ENCODE data around the gene GRID1. TPM values are rescaled to one million over a fixed set of nuclear protein-coding genes. Genes with fewer than 3 reads are reported as not detected.

The GRID1 gene
- total and polyA plus RNA-seq, 9 of the 15 experiments (the other 6 are each of a cell fraction or from before 2014, with no cell fraction given) = 0.01 to 7.2 (median 1.2) TPM

DNA sequence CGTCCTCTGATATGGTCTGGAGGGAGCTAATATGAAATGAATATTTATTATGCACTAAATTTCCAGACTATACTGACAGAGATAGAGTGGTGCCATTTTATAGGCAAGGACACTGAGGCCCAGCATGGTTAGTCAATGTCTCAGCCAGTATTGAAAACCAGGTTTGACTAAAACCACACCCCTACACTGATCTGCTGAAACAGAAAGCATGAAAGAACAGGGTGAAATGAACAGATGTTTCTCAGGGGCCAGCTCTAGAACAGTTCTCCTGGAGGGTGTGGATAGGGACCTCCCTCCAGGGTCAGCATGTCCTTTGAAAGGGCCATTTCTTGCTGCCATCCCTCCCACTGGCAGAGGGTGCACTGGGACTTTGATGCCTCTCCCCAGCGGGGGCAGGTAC, 700.5 kb downstream of the GRID1 start:
- no TSS peak for BruUV-seq (replicated peaks)
- no peak for FAIRE-seq

DNA sequence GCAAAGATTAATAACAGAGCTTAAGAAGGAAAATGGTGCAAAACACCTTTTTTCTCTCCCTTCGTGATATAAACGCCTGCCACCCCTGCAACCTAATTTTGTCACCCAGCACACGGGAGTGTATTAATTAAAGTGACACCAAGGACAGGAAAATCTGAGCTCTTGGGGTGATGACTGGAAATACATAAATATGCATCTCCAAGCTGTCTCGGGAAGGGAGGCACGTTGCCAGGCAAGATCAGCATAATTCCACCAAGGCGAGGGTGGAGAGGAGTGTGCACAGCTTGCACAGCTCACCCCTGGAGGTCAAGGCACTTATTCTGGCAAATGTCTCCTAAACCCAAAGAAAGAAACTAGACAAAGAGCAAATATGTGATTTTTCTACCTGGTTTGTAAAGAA, 700.9 kb downstream of the GRID1 start:
- no peak overlapping the region for H3K27ac ChIP-seq (ENCODE audit: extremely low read depth, low read depth, low read length)
- BruUV-seq (replicated peaks) = no TSS peak
- H3K4me3 ChIP-seq = no peak overlapping the region
- H3K27me3 ChIP-seq (ENCODE audit: control insufficient read depth in 2 of 2, insufficient read depth in 2 of 2, low read length in 2 of 2) = no peaks in the 10 kb centered on the region
- DNase-seq (ENCODE audit: extremely low read depth in 1 of 4, low spot score in 3 of 4) (no peak), FAIRE-seq (no peak), ATAC-seq (no peak)
- no peaks in the 10 kb centered on the region for H3K9me1 ChIP-seq (ENCODE audit: control insufficient read depth, insufficient read depth, low read length)
- intact Hi-C loops (cut with micrococcal nuclease) (no loop called here), in situ Hi-C loops (cut with MboI) (no loop called here)
- H4K20me1 ChIP-seq (replicated peaks; ENCODE audit: control insufficient read depth, insufficient read depth, low read length) = no peaks in the 10 kb centered on the region; the same call in 1 of the 2 replicates
- ChIA-PET CTCF (ENCODE audit: low intra/inter-chr PET ratio) (no interaction called here), POLR2A (no interaction called here)
- no peaks in the 10 kb centered on the region for H3K9me3 ChIP-seq (replicated peaks; ENCODE audit: control insufficient read depth, insufficient read depth, low read depth, low read length)
- H3K4me2 ChIP-seq (ENCODE audit: insufficient read depth, low read length) = no peak overlapping the region
- TF ChIP-seq, protein P1, sequence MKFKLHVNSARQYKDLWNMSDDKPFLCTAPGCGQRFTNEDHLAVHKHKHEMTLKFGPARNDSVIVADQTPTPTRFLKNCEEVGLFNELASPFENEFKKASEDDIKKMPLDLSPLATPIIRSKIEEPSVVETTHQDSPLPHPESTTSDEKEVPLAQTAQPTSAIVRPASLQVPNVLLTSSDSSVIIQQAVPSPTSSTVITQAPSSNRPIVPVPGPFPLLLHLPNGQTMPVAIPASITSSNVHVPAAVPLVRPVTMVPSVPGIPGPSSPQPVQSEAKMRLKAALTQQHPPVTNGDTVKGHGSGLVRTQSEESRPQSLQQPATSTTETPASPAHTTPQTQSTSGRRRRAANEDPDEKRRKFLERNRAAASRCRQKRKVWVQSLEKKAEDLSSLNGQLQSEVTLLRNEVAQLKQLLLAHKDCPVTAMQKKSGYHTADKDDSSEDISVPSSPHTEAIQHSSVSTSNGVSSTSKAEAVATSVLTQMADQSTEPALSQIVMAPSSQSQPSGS (CRISPR knock-in tag; IDR thresholded peaks at IDR 0.05) = no peak
- no peak for TF ChIP-seq MYNN (IDR thresholded peaks at IDR 0.05)
- TF ChIP-seq MYNN (CRISPR knock-in tag; IDR thresholded peaks at IDR 0.05) = no peak
- H3K36me3 ChIP-seq (ENCODE audit: control insufficient read depth, insufficient read depth, low read length) = no peaks in the 10 kb centered on the region
- no peaks in the 10 kb centered on the region for H3K4me1 ChIP-seq (replicated peaks in 1 of 2; ENCODE audit: control insufficient read depth in 2 of 2, insufficient read depth in 2 of 2, low read length in 2 of 2)
- no peak overlapping the region for H3K9ac ChIP-seq (ENCODE audit: insufficient read depth in 1 of 2, low read depth in 2 of 2, low read length in 2 of 2)
- H3K79me2 ChIP-seq (ENCODE audit: control insufficient read depth, insufficient read depth, low read length) = no peaks in the 10 kb centered on the region
- no peak overlapping the region for H2AFZ ChIP-seq (ENCODE audit: low read depth, low read length)
- 9% methylated on average over 6 of the region's 6 CpGs for WGBS (ENCODE audit: insufficient coverage, low coverage, missing lambda C conversion rate)

More for the DNA sequence above, 700.5 kb downstream of the GRID1 start:
- Histone ChIP-seq H3K36me3 (ENCODE audit: control insufficient read depth, insufficient read depth, low read length) (no peaks in the 10 kb centered on the region), H2AFZ (ENCODE audit: low read depth, low read length) (no peak overlapping the region), H4K20me1 (replicated peaks; ENCODE audit: control insufficient read depth, insufficient read depth, low read length) (no peaks in the 10 kb centered on the region; the same call in 1 of the 2 replicates), H3K27me3 (ENCODE audit: control insufficient read depth in 2 of 2, insufficient read depth in 2 of 2, low read length in 2 of 2) (no peaks in the 10 kb centered on the region), H3K4me3 (no peak overlapping the region), H3K9me1 (ENCODE audit: control insufficient read depth, insufficient read depth, low read length) (no peaks in the 10 kb centered on the region), H3K9ac (ENCODE audit: insufficient read depth in 1 of 2, low read depth in 2 of 2, low read length in 2 of 2) (no peak overlapping the region), H3K27ac (ENCODE audit: extremely low read depth, low read depth, low read length) (no peak overlapping the region), H3K79me2 (ENCODE audit: control insufficient read depth, insufficient read depth, low read length) (no peaks in the 10 kb centered on the region), H3K9me3 (replicated peaks; ENCODE audit: control insufficient read depth, insufficient read depth, low read depth, low read length) (no peaks in the 10 kb centered on the region), H3K4me2 (ENCODE audit: insufficient read depth, low read length) (no peak overlapping the region), H3K4me1 (replicated peaks in 1 of 2; ENCODE audit: control insufficient read depth in 2 of 2, insufficient read depth in 2 of 2, low read length in 2 of 2) (no peaks in the 10 kb centered on the region)
- POLR2A ChIA-PET = no interaction called here
- TF ChIP-seq HDAC8 (tag; IDR thresholded peaks at IDR 0.05) (no peak), ELF1 (tag; IDR thresholded peaks at IDR 0.05) (no peak), BACH1 (tag; IDR thresholded peaks at IDR 0.05) (no peak)
- CTCF ChIA-PET (ENCODE audit: low intra/inter-chr PET ratio) = no interaction called here
- in situ Hi-C loops (cut with MboI) = no loop called here
- intact Hi-C loops (cut with micrococcal nuclease) = no loop called here
- WGBS (ENCODE audit: insufficient coverage, low coverage, missing lambda C conversion rate) = 9% methylated on average over 2 of the region's 2 CpGs
- DNase-seq (ENCODE audit: extremely low read depth in 1 of 4, low spot score in 3 of 4) (no peak), ATAC-seq (no peak)
